SK-N-SH treated with all-trans-retinoic acid at 6 μM for 48 hours (cell line): ENCODE measurements around the gene DOCK2.

ENCODE experiments used
- ARNTL ChIP-seq: fragments of 450-650 bp; formaldehyde crosslinking; IDR thresholded peaks from 2 replicates; pipeline ENCODE4 v1.5.0; 2020; ENCODE audit warnings: low read depth, mild to moderate bottlenecking, moderate library complexity, borderline replicate concordance
- ISL1 ChIP-seq: fragments of 250-450 bp; sonication (Bioruptor Pico); IDR thresholded peaks from 2 replicates; pipeline ENCODE4 v2.1.2; 2022; ENCODE audit warnings: mild to moderate bottlenecking, moderate library complexity
- OSR1 ChIP-seq: fragments of 250-450 bp; sonication (Bioruptor Pico); IDR thresholded peaks from 2 replicates; pipeline ENCODE4 v1.8.0; 2022; ENCODE audit warnings: moderate library complexity, mild to moderate bottlenecking, inconsistent platforms
- RARB ChIP-seq: fragments of 250-450 bp; sonication (Bioruptor Pico); IDR thresholded peaks from 2 replicates; pipeline ENCODE4 v1.8.0; 2021; ENCODE audit warnings: mild to moderate bottlenecking, moderate library complexity
- ZFP3 ChIP-seq: fragments of 250-450 bp; sonication (Bioruptor Pico); IDR thresholded peaks from 2 replicates; pipeline ENCODE4 v1.5.0; 2020; ENCODE audit warnings: mild to moderate bottlenecking, moderate library complexity
- ZNF565 ChIP-seq: fragments of 450-650 bp; formaldehyde crosslinking; conservative IDR thresholded peaks from 2 replicates; pipeline ENCODE4 v1.5.0; 2020; ENCODE audit warnings: low read depth, mild to moderate bottlenecking, moderate library complexity
- ZNF8 ChIP-seq: fragments of 450-650 bp; formaldehyde crosslinking; IDR thresholded peaks from 2 replicates; pipeline ENCODE4 v1.5.0; 2020; ENCODE audit warnings: mild to moderate bottlenecking, moderate library complexity
- TF ChIP-seq, protein P1 (sequence below): fragments of 250-450 bp; sonication (Bioruptor Pico); IDR thresholded peaks from 2 replicates; pipeline ENCODE4 v1.8.0; 2020; ENCODE audit warnings: mild to moderate bottlenecking, moderate library complexity, borderline replicate concordance
- TF ChIP-seq, protein P2 (sequence below): fragments of 250-450 bp; sonication (Bioruptor Pico); IDR thresholded peaks from 2 replicates; pipeline ENCODE4 v1.5.1; 2021; ENCODE audit warnings: mild to moderate bottlenecking, moderate library complexity
- TF ChIP-seq, protein P3 (sequence below): fragments of 250-450 bp; sonication (Bioruptor Pico); IDR thresholded peaks from 2 replicates; pipeline ENCODE4 v1.5.1; 2020; ENCODE audit warnings: low read depth, mild to moderate bottlenecking, moderate library complexity

DNA sequence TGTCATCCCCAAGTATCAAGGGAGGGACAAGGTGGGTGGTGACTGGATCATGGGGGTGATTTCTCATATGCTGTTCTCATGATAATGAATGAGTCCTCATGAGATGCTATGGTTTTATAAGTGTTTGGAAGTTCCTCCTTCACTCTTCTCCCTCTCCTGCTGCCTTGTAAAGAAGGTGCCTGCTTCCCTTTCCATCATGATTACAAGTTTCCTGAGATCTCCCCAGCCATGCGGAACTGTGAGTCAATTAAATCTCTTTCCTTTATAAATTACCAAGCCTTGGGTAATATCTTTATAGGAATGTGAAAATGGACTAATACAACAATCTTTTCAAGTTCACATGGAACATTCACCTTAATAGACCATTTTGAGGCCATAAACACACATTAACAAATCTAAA, 21.5 kb upstream of the DOCK2 start:
- TF ChIP-seq ARNTL (CRISPR knock-in tag) (no peak), ZNF8 (CRISPR knock-in tag) (no peak), OSR1 (CRISPR knock-in tag) (no peak), ZFP3 (CRISPR knock-in tag) (no peak), RARB (CRISPR knock-in tag) (no peak), ISL1 (CRISPR knock-in tag) (no peak), ZNF565 (no peak)
- TF ChIP-seq, protein P1, sequence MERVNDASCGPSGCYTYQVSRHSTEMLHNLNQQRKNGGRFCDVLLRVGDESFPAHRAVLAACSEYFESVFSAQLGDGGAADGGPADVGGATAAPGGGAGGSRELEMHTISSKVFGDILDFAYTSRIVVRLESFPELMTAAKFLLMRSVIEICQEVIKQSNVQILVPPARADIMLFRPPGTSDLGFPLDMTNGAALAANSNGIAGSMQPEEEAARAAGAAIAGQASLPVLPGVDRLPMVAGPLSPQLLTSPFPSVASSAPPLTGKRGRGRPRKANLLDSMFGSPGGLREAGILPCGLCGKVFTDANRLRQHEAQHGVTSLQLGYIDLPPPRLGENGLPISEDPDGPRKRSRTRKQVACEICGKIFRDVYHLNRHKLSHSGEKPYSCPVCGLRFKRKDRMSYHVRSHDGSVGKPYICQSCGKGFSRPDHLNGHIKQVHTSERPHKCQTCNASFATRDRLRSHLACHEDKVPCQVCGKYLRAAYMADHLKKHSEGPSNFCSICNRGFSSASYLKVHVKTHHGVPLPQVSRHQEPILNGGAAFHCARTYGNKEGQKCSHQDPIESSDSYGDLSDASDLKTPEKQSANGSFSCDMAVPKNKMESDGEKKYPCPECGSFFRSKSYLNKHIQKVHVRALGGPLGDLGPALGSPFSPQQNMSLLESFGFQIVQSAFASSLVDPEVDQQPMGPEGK (CRISPR knock-in tag), result no peak
- TF ChIP-seq, protein P2, sequence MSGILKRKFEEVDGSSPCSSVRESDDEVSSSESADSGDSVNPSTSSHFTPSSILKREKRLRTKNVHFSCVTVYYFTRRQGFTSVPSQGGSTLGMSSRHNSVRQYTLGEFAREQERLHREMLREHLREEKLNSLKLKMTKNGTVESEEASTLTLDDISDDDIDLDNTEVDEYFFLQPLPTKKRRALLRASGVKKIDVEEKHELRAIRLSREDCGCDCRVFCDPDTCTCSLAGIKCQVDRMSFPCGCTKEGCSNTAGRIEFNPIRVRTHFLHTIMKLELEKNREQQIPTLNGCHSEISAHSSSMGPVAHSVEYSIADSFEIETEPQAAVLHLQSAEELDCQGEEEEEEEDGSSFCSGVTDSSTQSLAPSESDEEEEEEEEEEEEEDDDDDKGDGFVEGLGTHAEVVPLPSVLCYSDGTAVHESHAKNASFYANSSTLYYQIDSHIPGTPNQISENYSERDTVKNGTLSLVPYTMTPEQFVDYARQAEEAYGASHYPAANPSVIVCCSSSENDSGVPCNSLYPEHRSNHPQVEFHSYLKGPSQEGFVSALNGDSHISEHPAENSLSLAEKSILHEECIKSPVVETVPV (CRISPR knock-in tag), result no peak
- TF ChIP-seq, protein P3, sequence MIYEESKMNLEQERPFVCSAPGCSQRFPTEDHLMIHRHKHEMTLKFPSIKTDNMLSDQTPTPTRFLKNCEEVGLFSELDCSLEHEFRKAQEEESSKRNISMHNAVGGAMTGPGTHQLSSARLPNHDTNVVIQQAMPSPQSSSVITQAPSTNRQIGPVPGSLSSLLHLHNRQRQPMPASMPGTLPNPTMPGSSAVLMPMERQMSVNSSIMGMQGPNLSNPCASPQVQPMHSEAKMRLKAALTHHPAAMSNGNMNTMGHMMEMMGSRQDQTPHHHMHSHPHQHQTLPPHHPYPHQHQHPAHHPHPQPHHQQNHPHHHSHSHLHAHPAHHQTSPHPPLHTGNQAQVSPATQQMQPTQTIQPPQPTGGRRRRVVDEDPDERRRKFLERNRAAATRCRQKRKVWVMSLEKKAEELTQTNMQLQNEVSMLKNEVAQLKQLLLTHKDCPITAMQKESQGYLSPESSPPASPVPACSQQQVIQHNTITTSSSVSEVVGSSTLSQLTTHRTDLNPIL, result no peak
